Activated CD4-positive, alpha-beta T cell treated with anti-CD3 and anti-CD28 coated beads, Interleukin-2, amount 50 U/mL, for 4 hours (primary cell): Measurements from ENCODE around the gene PLSCR3.
A peak's percentile ranks its signal among the peaks of the same experiment; 100 is the strongest.

Source experiments
- DNase-seq, 2 experiments: peaks; one replicate each; pipeline ENCODE4 v3.0.0-alpha.2; 2020

PLSCR3 gene

DNA sequence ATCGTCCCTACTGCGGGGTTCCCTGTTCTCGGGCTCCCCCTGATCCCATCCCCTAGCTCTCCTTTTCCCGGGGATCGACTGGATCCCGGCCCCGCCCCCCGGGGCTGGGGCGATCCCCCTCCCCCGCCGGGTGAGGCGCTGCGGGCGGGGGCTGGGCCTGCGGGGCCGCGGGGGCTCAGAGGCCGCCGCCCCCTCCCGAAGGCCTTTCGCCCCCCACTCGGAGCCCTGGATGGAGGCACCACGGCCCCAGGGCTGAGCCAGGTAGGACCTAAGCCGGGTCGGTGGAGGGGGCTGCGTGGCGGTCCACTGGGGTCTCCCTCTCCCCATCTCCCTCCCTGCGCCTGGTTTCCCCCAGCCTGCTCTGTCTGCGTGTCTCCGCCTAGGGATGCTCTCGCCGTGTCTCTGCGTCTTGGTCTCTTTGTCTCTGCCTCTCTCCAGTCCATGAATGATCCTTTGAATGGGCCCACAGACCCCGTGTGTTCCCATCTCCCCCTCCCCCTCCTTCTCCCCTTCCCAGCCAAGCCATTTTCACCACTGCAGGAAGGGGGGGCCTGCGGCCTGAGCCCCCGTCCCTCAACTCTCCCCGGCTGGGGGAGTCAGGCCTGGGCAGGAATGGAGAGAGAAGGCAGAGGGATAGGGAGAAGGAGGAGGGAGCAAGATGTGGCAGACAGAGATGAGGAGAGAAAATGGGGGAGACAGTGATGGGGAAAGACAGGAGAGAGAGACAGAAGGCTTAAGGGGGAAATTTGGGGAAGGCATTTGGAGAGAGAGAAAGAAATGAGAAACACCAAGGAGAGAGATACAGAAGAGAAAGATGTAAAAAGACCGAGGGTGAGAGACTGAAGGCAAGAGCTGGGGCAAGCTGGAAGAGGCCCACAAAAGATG, 11.3 kb upstream of the PLSCR3 start:
- DNase-seq: no peak

- DNase-seq: peak; percentile 56 to 63
Observed at GRCh38 chr17:7404737-7405349, 10.5 kb upstream of the PLSCR3 start.

- DNase-seq: peak; percentile 96 to 97
Observed at GRCh38 chr17:7403977-7404736, 9.8 kb upstream of the PLSCR3 start, which contains the start of gene TMEM256. Gene TMEM256 (minus strand): TSS chr17:7404097. CDS start chr17:7404084, 13 bp downstream.

GRCh38 chr17:7403727-7403976, 9.3 kb upstream of the PLSCR3 start:
- no peak for DNase-seq

DNA sequence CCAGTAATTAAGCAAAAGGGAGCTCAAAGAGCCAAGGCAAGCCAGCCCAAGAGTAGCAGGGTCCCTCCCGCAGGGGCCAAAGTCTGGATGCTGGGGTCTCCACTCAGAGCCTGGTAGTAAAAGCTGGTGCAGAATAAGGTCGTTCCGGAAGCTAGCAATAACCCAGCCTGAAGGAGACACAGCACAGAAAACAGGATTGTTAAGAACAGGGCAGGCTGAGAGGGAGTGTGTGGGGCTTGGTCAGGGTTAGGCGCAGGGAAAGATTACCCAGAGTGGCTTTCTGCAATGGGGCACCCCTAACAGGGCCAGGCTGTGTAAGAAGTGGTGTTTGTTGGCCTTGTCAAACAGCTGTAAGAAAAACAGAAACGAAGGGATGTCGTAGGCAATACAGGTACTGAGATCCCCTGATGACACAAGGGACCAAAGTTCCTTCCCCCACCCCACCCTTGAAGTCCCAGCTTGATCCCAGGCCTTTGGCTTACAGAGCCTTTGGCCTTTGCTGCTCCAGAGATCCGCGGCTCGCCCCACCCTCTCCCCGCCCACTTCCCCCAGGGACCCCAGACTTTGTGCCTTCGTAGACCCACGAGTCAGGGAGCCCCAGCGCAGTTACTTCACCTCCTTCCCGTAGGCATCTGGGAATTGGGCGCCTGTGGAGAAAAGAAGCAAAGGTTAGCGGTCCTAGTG, 8.9 kb upstream of the PLSCR3 start:
- DNase-seq: no peak

- DNase-seq: no peak
Observed at GRCh38 chr17:7398612-7399011, 4.3 kb upstream of the PLSCR3 start.

- DNase-seq: no peak
Observed at GRCh38 chr17:7396147-7396546, 1.8 kb upstream of the PLSCR3 start.

DNA sequence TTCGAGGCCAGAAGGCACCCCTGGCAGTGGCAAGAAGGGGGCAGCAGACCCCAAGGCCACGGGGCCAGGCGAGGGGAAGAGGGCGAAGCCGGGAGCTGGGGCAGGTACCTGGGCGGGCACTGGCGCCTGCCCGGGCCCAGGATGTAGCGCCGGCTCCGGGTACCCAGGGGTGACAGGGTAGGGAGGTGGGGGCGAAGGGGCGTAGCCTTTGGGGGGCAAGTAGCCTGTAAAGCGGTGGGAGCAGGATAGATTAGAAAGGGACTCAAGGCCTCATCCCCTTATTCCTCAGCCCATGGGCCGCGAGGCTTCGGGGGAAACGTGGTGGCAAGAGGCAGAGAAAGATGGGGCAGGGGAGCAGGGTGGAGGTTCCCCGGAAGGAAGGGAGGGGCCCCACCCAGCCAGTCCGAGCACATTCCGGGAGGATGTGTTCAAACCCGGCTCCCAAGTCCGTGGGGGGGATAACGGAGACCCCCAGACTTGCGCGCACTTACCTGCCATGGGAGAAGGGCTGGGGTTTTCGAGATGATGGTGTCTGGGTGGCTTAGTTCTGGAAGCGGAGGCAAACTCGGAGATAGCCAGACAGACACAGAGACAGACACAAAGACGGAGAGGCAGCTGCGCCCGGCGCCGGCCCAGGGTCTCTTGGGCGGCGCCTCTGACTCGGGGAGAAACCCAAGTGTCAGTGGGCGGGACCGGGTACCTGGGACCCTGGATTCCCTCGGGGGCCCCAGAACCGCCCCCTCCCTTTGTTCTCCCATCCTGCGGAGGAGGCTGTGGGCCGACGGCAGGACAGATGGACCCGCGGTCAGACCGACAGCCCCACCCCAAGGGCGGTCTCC, 493 bp downstream of the PLSCR3 start:
- DNase-seq: peak; percentile 51 to 57

- no peak for DNase-seq
Observed at GRCh38 chr17:7392696-7393612, 1.4 kb downstream of the PLSCR3 start.

DNA sequence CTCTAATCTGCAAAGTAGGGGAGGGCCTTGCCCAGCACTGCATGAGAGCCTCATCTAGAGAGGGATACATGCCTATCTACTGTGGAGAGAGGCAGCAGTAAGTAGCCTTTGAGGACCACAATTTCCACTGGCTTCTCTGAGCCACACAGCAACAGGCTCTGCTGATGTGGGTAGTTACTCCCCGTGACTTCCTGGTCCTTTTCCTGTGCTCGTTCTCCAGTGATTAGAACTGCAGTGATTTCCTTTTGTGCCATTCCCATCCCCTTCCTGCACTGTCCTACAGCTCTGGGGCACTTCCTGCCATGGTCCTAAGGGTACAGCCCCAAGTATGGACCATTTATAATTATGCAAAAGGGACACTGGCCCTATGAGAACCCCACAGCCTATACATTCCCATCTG, 3.0 kb downstream of the PLSCR3 start:
- DNase-seq: no peak

DNA sequence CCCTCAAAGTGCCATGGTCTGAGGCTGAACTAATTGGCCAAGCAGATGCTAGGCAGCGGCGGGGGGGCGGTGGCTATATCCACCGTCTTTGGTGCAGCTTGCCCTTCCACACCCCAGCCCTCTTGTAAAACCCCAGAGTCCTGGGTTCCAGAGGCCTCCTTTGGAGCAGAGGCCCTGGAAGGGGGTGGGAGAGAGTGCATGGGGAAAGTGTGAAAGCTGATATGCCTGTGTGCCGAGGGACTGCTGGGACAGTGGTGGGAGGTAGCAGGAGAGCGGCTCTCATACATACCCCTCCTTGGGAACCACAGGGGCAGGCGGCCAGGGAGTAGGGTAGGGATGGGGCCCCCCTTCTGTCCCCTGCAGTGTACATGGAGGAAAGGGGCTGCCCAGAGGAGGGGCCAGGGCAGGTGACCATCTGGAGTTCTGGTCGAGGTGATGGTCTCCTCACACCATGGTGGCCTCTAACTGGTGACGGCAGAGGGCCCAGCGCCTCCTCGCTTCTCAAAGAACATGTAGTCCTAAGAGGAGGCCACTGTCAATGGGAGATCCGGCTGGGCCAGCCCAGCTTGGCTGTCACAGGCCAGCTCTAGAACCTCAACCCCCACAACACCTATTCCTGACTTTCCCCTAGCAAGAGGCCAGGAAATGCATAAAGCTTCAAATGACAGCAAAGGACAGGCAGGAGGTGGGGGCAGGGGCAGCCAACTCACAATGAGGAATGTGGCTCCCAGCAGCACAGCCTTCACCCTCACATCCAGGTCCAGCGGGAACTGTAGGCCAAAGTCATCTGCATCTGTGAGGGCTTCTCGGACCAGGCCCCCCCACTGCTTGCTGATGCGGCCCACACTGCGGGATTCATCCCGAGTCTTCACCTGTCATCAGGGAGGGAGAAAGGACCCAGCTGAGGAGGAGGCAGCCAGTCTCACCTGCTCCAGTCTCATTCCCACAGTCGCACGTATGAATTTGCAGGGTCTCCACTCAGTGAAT, 4.1 kb downstream of the PLSCR3 start:
- DNase-seq: no peak

GRCh38 chr17:7388856-7389255, 5.5 kb downstream of the PLSCR3 start:
- DNase-seq: no peak

- no peak for DNase-seq
Observed at GRCh38 chr17:7384489-7385081, 9.7 kb downstream of the PLSCR3 start.

GRCh38 chr17:7383742-7384488, 10.4 kb downstream of the PLSCR3 start:
- DNase-seq: peak; percentile 63 to 66

DNA sequence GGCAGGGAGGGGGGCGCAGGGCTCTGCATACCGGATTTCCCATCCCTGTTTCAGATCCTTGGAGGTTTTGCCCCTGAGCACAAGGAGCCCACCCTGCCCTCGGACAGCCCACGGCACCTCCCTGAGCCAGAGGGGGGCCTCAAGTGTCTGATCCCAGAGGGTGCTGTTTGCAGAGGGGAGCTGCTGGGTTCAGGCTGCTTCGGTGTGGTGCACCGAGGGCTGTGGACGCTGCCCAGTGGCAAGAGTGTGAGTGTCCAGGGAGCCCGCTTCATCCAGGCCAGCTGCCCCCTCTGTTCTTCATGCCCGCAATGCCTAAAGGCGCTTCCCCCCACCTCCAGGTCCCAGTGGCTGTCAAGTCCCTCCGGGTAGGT, 11.0 kb downstream of the PLSCR3 start:
- no peak for DNase-seq

DNA sequence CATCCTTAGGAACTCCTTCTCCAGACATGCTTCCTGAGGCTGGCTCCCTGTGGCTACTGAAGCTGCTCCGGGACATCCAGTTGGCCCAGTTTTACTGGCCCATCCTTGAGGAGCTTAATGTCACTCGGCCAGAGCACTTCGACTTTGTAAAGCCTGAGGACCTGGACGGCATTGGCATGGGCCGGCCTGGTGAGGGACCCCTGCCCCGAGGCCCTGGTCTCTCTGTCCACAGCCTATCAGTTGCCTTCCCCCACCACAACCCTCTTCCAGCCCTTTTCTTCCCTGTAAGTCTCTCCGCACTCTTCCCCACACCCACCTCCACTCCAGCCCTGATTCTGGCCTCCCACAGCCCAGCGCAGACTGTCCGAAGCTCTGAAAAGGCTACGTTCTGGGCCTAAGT, 11.4 kb downstream of the PLSCR3 start:
- DNase-seq: no peak

- no peak for DNase-seq
Observed at GRCh38 chr17:7380855-7381683, 13.3 kb downstream of the PLSCR3 start, which contains the start of gene TNK1. Gene TNK1 (plus strand): TSS chr17:7381089. CDS start chr17:7382927, 1,838 bp downstream.

GRCh38 chr17:7380321-7380720, 14.0 kb downstream of the PLSCR3 start:
- no peak for DNase-seq
